AG09319 (cell line): ENCODE measurements around the gene SIRT5.

Experiments
- DNase-seq: peaks from one replicate; pipeline ENCODE4 v3.0.0-alpha.2; 2010; ENCODE audit warnings: low read depth; ENCODE audit errors: extremely low read depth
- CTCF ChIP-seq: IDR thresholded peaks from 2 replicates; pipeline ENCODE4 v1.5.1; 2011; ENCODE audit warnings: low read depth, mild to moderate bottlenecking, inconsistent platforms, low read length, moderate library complexity

The SIRT5 gene

GRCh38 chr6:13600036-13600435 lies 25.6 kb downstream of the SIRT5 start:
- no peak for TF ChIP-seq CTCF
- no peak for DNase-seq

GRCh38 chr6:13604135-13604534 lies 29.7 kb downstream of the SIRT5 start:
- no peak for TF ChIP-seq CTCF
- no peak for DNase-seq

- no peak for TF ChIP-seq CTCF
- no peak for DNase-seq
Observed at GRCh38 chr6:13604546-13605416, 30.4 kb downstream of the SIRT5 start.

- no peak for TF ChIP-seq CTCF
- DNase-seq, result no peak
Observed at GRCh38 chr6:13605634-13606033, 31.2 kb downstream of the SIRT5 start.

GRCh38 chr6:13611715-13612114 lies 37.3 kb downstream of the SIRT5 start:
- no peak for DNase-seq
- TF ChIP-seq CTCF, result no peak

- DNase-seq, result no peak
- TF ChIP-seq CTCF, result no peak
Observed at GRCh38 chr6:13613029-13613594, 38.7 kb downstream of the SIRT5 start.

GRCh38 chr6:13614126-13614925 lies 39.9 kb downstream of the SIRT5 start:
- TF ChIP-seq CTCF, result no peak
- DNase-seq, result no peak
